Heart right ventricle (tissue), 16 donors: ENCODE results near the gene MAMDC2. TPM values are rescaled to one million over a fixed set of nuclear protein-coding genes. Genes with fewer than 3 reads are reported as not detected.

Experiments
- ATAC-seq, 8 donors: fragments of 200-7000 bp; cut with Tn5 transposase; one replicate each; pipeline ENCODE4 v1.9.1; 2020; ENCODE audit warnings: mild to moderate bottlenecking in 8 of 8, moderate library complexity in 8 of 8, moderate number of reproducible peaks in 1 of 8
- DNase-seq, 2 donors: peaks; one replicate each; pipeline ENCODE4 v3.0.0-alpha.2; 2020
- H3K27ac ChIP-seq, 10 donors: fragments of 200-600 bp; sonication (generic) in 2 of 10; one replicate each; pipeline versions ENCODE4 v1.5.0 to v1.8.0; 2020 to 2022; ENCODE audit warnings: mild to moderate bottlenecking in 3 of 10
- H3K27me3 ChIP-seq, 7 donors: fragments of 200-600 bp; one replicate each; pipeline ENCODE4 v1.8.0; 2021 to 2022; ENCODE audit warnings: mild to moderate bottlenecking in 2 of 7
- H3K36me3 ChIP-seq, 9 donors: fragments of 200-600 bp; sonication (generic) in 1 of 9; one replicate each; pipeline versions ENCODE4 v1.5.0 to v1.8.0; 2020 to 2022; ENCODE audit warnings: mild to moderate bottlenecking in 2 of 9
- H3K4me1 ChIP-seq, 9 donors: fragments of 200-600 bp; sonication (generic) in 1 of 9; one replicate each; pipeline versions ENCODE4 v1.5.0 to v1.8.0; 2020 to 2022; ENCODE audit warnings: mild to moderate bottlenecking in 4 of 9
- H3K4me3 ChIP-seq, 10 donors: fragments of 200-600 bp; sonication (generic) in 2 of 10; one replicate each; pipeline versions ENCODE4 v1.5.0 to v1.8.0; 2020 to 2022; ENCODE audit warnings: mild to moderate bottlenecking in 7 of 10, moderate library complexity in 2 of 10
- H3K9me3 ChIP-seq, 11 donors: fragments of 200-600 bp in 10 of 11; sonication (generic) in 2 of 11; one replicate each; pipeline versions ENCODE4 v1.5.0 to v1.8.0; 2013 to 2022; ENCODE audit warnings: mild to moderate bottlenecking in 2 of 11, control low read depth in 1 of 11, moderate library complexity in 1 of 11
- CTCF ChIP-seq, 9 donors: fragments of 200-600 bp; sonication (generic) in 2 of 9; IDR thresholded peaks; one replicate each; pipeline versions ENCODE4 v1.5.0 to v1.8.0; 2021 to 2022; ENCODE audit warnings: antibody characterized with exemption in 9 of 9, mild to moderate bottlenecking in 5 of 9, moderate library complexity in 1 of 9
- WGBS, 2 donors: extraction: QIAGEN DNeasy Blood & Tissue Kit; methylation state at CpG; one replicate each; pipeline ENCODE4 v1.1.7; 2013; ENCODE audit warnings: inconsistent platforms in 1 of 2; 5-methylcytosine and 5-hydroxymethylcytosine counted together
- intact Hi-C, 10 donors: fragments of 100-400 bp; cut with DNase I; formaldehyde crosslinking; loops; one replicate each; pipeline versions ENCODE4 v1.11.1 to v1.14.2; 2022
- polyA plus RNA-seq, 2 donors: library from polyadenylated mRNA; stranded (reverse); fragments of 200-250 nt; gene quantifications; one replicate each; pipeline ENCODE4 v1.2.3, GENCODE V29; 2013
- total RNA-seq, 10 donors: library from RNA; stranded (reverse); fragmentation: NEBNext Ultra II Directional in 3 of 10; extraction: Animal tissue kit (Norgen Biotek cat#: 25700) in 3 of 10; gene quantifications; one replicate each; pipeline versions ENCODE4 v1.2.1 to v1.2.4, GENCODE V29; 2021 to 2023
- donor health status: Arrhythmogenic right ventricular cardiomyopathy.
- donor health status: ischemic (EF 13 %, LVEDD 7.1; RV severe dilation, severe dysfunction).
- donor health status: healthy with polysubstance abuse.
- donor health status: DM: no; HTN: yes; CAD: no.
- donor health status: DM: no; HTN: no; CAD: no.
- donor health status: ischemic (EF 25% LVEDD 6.9; RV normal size, moderate dysfunction).
- donor health status: ischemic (EF 25% LVEDD 5.7; RV mildly dilated, moderate dysfunction).
- donor health status: healthy.
- donor health status: DM: yes; HTN: yes; CAD: no.
- donor health status: Ischemic cardiomyopathy.
- donor health status: ischemic (EF 35%, LVEDD 5.7; RV mildly dilated, moderate dysfunction).
- donor health status: nonischemic (EF 11% LVEDD 7.7; RV severe dilation, severe dysfunction).
- donor health status: DM: yes; HTN: yes; CAD: no.
- donor health status: PGD.
- donor health status: ischemic (EF 29% LVEDD 5.4; RV normal size, mild dysfunction).
- donor health status: nonischemic (EF 23%, LVEDD 6.1; RV moderate dilation, normal function).

The MAMDC2 gene
- total and polyA plus RNA-seq, 12 donors, result 2.3 to 11.8 (median 5.8) TPM

GRCh38 chr9:70114898-70115297 lies 71.2 kb downstream of the MAMDC2 start:
- no peak for TF ChIP-seq CTCF (IDR thresholded peaks at IDR 0.05)
- DNase-seq (no peak), ATAC-seq (no peak)
- peaks cover 0 to 18% (median 8%) of the 10 kb centered on the region in 9 donors for H3K4me1 ChIP-seq
- 83 to 97% methylated on average over 1 of the region's 1 CpG for WGBS, 2 donors
- H3K27ac ChIP-seq, result no peak overlapping the region
- H3K9me3 ChIP-seq, result no peaks in the 10 kb centered on the region
- peaks cover 0 to 25% (median 0%) of the 10 kb centered on the region in 9 donors for H3K36me3 ChIP-seq
- intact Hi-C loops, result loop anchor here in 4 of 10 donors (5.0 to 10.0 kb wide), 4 partner anchors 63 to 690 kb away; partner anchors contain the start of gene MAMDC2 (in 1 of the 4)
- H3K27me3 ChIP-seq, result no peaks in the 10 kb centered on the region
- no peak overlapping the region for H3K4me3 ChIP-seq

GRCh38 chr9:70117835-70118319 lies 74.2 kb downstream of the MAMDC2 start:
- Histone ChIP-seq H3K9me3 (no peaks in the 10 kb centered on the region), H3K4me1 (peaks cover 0 to 18% (median 0%) of the 10 kb centered on the region in 9 donors), H3K27me3 (no peaks in the 10 kb centered on the region), H3K36me3 (peaks cover 0 to 32% (median 0%) of the 10 kb centered on the region in 9 donors), H3K27ac (no peak overlapping the region), H3K4me3 (no peak overlapping the region)
- intact Hi-C loops, result loop anchor here in 2 of 10 donors (10.0 kb wide), 1 partner anchor 693 kb away; no protein-coding TSS in a partner anchor
- TF ChIP-seq CTCF (IDR thresholded peaks at IDR 0.05), result no peak
- ATAC-seq (no peak), DNase-seq (no peak)

- DNase-seq, result no peak
- H3K4me1 ChIP-seq, result peaks cover 0 to 11% (median 0%) of the 10 kb centered on the region in 9 donors
- no peak overlapping the region for H3K4me3 ChIP-seq
- no peak for ATAC-seq
- no peak for TF ChIP-seq CTCF (IDR thresholded peaks at IDR 0.05)
- intact Hi-C loops, result loop anchor here in 3 of 10 donors (10.0 kb wide), 3 partner anchors 65 to 695 kb away; partner anchors contain the start of gene SMC5 (in 1 of the 3)
- 92 to 94% methylated on average over 2 of the region's 2 CpGs for WGBS, 2 donors
- peak overlapping the region in 2 of 10 donors; percentile 4 to 68 for H3K27ac ChIP-seq
- peaks cover 0 to 30% (median 0%) of the 10 kb centered on the region in 9 donors for H3K36me3 ChIP-seq
- H3K9me3 ChIP-seq, result no peaks in the 10 kb centered on the region
- H3K27me3 ChIP-seq, result no peaks in the 10 kb centered on the region
These were observed 76.1 kb downstream of the MAMDC2 start for GRCh38 chr9:70119786-70120185.

- WGBS, 2 donors, result 50 to 61% methylated on average over 5 of the region's 5 CpGs
- H3K27ac ChIP-seq, result peak overlapping the region in 4 of 10 donors; percentile 4 to 68 (median 40)
- intact Hi-C loops, result loop anchor here in 1 of 10 donors (10.0 kb wide), 2 partner anchors 64 to 134 kb away; partner anchors contain the start of gene SMC5
- ATAC-seq (peak in 7 of 8 donors; percentile 68 to 95 (median 81)), DNase-seq (peak; percentile 27 to 66)
- peak in 4 of 9 donors; percentile 16 to 30 (median 24) for TF ChIP-seq CTCF (IDR thresholded peaks at IDR 0.05)
- H3K4me1 ChIP-seq, result peaks cover 0 to 18% (median 0%) of the 10 kb centered on the region in 9 donors
- H3K36me3 ChIP-seq, result peaks cover 0 to 29% (median 0%) of the 10 kb centered on the region in 9 donors
- no peaks in the 10 kb centered on the region for H3K27me3 ChIP-seq
- H3K9me3 ChIP-seq, result no peaks in the 10 kb centered on the region
- H3K4me3 ChIP-seq, result no peak overlapping the region
These were observed 77.3 kb downstream of the MAMDC2 start for GRCh38 chr9:70120834-70121510.
